ENCODE results near the gene MAB21L4.

MAB21L4 gene

GRCh38 chr2:240889601-240890560 lies 6.1 kb downstream of the MAB21L4 start:
- in situ Hi-C loops (cut with MboI; ENCODE audit: low sequenced_read_pairs, unreplicated experiment), result no loop called here
- DNase-seq (ENCODE audit: low spot score), result no peak
- TF ChIP-seq CTCF (IDR thresholded peaks at IDR 0.05; ENCODE audit: borderline replicate concordance, control extremely low read depth, extremely low read depth, insufficient read depth, missing control alignments), result no peak

- no peak for TF ChIP-seq CTCF (IDR thresholded peaks at IDR 0.05; ENCODE audit: borderline replicate concordance, control extremely low read depth, extremely low read depth, insufficient read depth, missing control alignments)
- DNase-seq (ENCODE audit: low spot score), result no peak
- in situ Hi-C loops (cut with MboI; ENCODE audit: low sequenced_read_pairs, unreplicated experiment), result no loop called here
Measured at GRCh38 chr2:240888890-240889573, 6.9 kb downstream of the MAB21L4 start.

- no peak for TF ChIP-seq CTCF (IDR thresholded peaks at IDR 0.05; ENCODE audit: borderline replicate concordance, control extremely low read depth, extremely low read depth, insufficient read depth, missing control alignments)
- in situ Hi-C loops (cut with MboI; ENCODE audit: low sequenced_read_pairs, unreplicated experiment), result no loop called here
- no peak for DNase-seq (ENCODE audit: low spot score)
Measured at GRCh38 chr2:240888130-240888889, 7.6 kb downstream of the MAB21L4 start.

DNA sequence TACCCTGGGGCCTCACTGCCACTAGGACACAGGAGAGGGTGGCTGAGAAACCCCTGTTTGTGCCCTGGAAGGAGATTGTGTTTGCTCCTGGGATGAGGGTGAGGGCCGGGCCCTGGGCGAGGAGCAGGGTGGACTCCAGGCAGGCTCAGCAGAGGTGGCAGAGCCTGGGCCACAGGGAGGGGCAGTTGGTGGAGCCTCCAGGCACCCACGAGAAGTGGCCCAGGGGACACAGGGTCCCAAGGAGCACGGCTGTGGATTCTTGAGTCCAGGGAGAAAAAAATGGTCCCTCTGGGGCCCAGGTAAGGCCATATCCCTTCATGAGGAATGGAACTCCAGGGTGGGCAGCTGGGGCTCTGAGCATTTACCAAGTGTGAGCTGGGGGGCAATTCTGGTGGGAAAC lies 8.3 kb downstream of the MAB21L4 start:
- TF ChIP-seq CTCF (IDR thresholded peaks at IDR 0.05; ENCODE audit: borderline replicate concordance, control extremely low read depth, extremely low read depth, insufficient read depth, missing control alignments), result no peak
- in situ Hi-C loops (cut with MboI; ENCODE audit: low sequenced_read_pairs, unreplicated experiment), result no loop called here
- no peak for DNase-seq (ENCODE audit: low spot score)

GRCh38 chr2:240886678-240887609 lies 9.0 kb downstream of the MAB21L4 start:
- no peak for DNase-seq (ENCODE audit: low spot score)
- in situ Hi-C loops (cut with MboI; ENCODE audit: low sequenced_read_pairs, unreplicated experiment), result no loop called here
- no peak for TF ChIP-seq CTCF (IDR thresholded peaks at IDR 0.05; ENCODE audit: borderline replicate concordance, control extremely low read depth, extremely low read depth, insufficient read depth, missing control alignments)
